ENCODE measurements around the gene SLX4IP.

Gene SLX4IP

GRCh38 chr20:10531848-10532247 is 96.7 kb downstream of the SLX4IP start:
- no peak for TF ChIP-seq REST (IDR thresholded peaks at IDR 0.05; ENCODE audit: insufficient read depth in 1 of 2, low read depth in 2 of 2, low read length in 2 of 2)
- TF ChIP-seq TAF1 (IDR thresholded peaks at IDR 0.05; ENCODE audit: borderline replicate concordance, insufficient read depth, low read length): no peak
- no peak for TF ChIP-seq FOXP2 (optimal IDR thresholded peaks at IDR 0.05; ENCODE audit: borderline replicate concordance, extremely low read depth, extremely low read length, insufficient read depth)
- no peak for TF ChIP-seq SIN3A (IDR thresholded peaks at IDR 0.05; ENCODE audit: borderline replicate concordance, insufficient read depth, low read length)

DNA sequence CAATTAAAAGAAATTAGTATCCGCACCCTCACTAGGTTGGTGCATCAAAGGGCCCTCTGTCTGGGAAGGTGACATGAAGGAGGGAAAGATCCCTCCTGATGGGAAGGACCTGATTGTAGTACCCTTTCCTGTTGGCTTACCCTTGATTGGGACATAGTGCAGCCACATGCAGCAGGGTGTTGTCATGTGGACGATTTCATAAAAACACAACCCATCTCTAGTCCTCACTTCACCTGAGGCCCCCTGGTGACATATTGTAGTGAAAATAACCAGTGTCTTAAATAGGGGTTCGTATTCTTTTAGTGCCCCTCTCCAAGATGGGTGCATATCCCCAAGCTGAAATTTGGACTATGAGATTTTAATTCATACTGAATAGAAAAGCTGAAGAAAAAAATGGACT is 97.3 kb downstream of the SLX4IP start:
- TF ChIP-seq POLR2AphosphoS5 (IDR thresholded peaks at IDR 0.05; ENCODE audit: low read depth, low read length): no peak
- no peak for TF ChIP-seq TAF1 (IDR thresholded peaks at IDR 0.05; ENCODE audit: borderline replicate concordance, insufficient read depth, low read length)
- no peak for TF ChIP-seq SIN3A (IDR thresholded peaks at IDR 0.05; ENCODE audit: borderline replicate concordance, insufficient read depth, low read length)
- TF ChIP-seq REST (IDR thresholded peaks at IDR 0.05; ENCODE audit: insufficient read depth in 1 of 2, low read depth in 2 of 2, low read length in 2 of 2): no peak
- no peak for TF ChIP-seq FOXP2 (optimal IDR thresholded peaks at IDR 0.05; ENCODE audit: borderline replicate concordance, extremely low read depth, extremely low read length, insufficient read depth)

DNA sequence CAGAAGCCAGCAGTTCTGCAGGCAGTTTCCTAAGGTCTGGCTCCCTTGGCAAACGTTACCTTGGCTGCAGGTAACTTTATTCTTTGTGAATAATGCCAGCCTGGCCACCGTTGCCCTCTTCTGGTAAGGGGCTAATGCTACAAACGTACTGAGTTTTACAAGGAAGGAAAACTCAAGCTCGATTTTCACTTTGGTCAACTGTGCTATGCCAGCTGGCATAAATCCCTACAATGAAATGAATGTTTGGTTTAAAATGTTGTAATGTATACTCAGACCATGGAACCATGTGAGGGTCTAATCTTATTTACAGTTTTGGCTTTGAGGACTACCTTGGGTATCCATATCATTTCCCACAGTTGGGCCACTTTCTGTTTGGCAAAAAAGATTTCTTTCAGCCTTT is 101.4 kb downstream of the SLX4IP start:
- TF ChIP-seq TAF1 (IDR thresholded peaks at IDR 0.05; ENCODE audit: borderline replicate concordance, insufficient read depth, low read length) (no peak), SIN3A (IDR thresholded peaks at IDR 0.05; ENCODE audit: borderline replicate concordance, insufficient read depth, low read length) (no peak), REST (IDR thresholded peaks at IDR 0.05; ENCODE audit: insufficient read depth in 1 of 2, low read depth in 2 of 2, low read length in 2 of 2) (no peak), FOXP2 (optimal IDR thresholded peaks at IDR 0.05; ENCODE audit: borderline replicate concordance, extremely low read depth, extremely low read length, insufficient read depth) (no peak), POLR2AphosphoS5 (IDR thresholded peaks at IDR 0.05; ENCODE audit: low read depth, low read length) (no peak)

DNA sequence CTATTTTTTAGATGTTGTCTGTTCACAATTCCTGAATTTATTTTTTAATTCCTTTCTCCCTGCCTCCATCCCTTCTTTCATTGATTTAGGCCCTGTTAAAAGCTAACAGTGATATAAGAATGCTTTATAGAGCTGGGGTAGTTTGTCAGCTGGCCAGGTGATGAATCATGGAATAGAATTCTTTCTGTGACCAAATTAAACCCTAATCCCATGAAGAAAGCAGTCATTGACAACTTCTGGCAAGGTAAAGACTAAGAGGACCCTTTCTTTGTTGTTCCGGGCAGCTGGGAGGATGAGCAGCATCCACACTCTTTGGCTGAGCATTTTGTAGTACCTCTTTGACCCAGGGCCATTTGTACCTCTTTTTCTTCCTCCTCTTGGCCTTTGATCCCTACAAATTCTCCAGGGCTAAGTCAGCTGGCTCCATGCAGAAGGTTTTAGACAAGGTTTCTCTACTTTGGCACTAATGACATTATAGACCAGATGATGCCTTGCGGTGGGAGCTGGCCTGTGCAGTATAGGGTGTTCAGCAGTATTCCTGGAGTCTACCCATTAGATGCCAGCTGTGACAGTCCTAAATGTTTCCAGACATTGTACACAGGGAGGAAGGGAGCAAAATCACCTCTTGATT is 102.9 kb downstream of the SLX4IP start:
- TF ChIP-seq SIN3A (IDR thresholded peaks at IDR 0.05; ENCODE audit: borderline replicate concordance, insufficient read depth, low read length): no peak
- no peak for TF ChIP-seq POLR2AphosphoS5 (IDR thresholded peaks at IDR 0.05; ENCODE audit: low read depth, low read length)
- no peak for TF ChIP-seq REST (IDR thresholded peaks at IDR 0.05; ENCODE audit: insufficient read depth in 1 of 2, low read depth in 2 of 2, low read length in 2 of 2)
- no peak for TF ChIP-seq FOXP2 (optimal IDR thresholded peaks at IDR 0.05; ENCODE audit: borderline replicate concordance, extremely low read depth, extremely low read length, insufficient read depth)
- TF ChIP-seq TAF1 (IDR thresholded peaks at IDR 0.05; ENCODE audit: borderline replicate concordance, insufficient read depth, low read length): no peak

GRCh38 chr20:10538768-10539167 is 103.7 kb downstream of the SLX4IP start:
- TF ChIP-seq POLR2AphosphoS5 (IDR thresholded peaks at IDR 0.05; ENCODE audit: low read depth, low read length): no peak
- TF ChIP-seq REST (IDR thresholded peaks at IDR 0.05; ENCODE audit: insufficient read depth in 1 of 2, low read depth in 2 of 2, low read length in 2 of 2): no peak
- TF ChIP-seq FOXP2 (optimal IDR thresholded peaks at IDR 0.05; ENCODE audit: borderline replicate concordance, extremely low read depth, extremely low read length, insufficient read depth): no peak
- TF ChIP-seq TAF1 (IDR thresholded peaks at IDR 0.05; ENCODE audit: borderline replicate concordance, insufficient read depth, low read length): no peak
- no peak for TF ChIP-seq SIN3A (IDR thresholded peaks at IDR 0.05; ENCODE audit: borderline replicate concordance, insufficient read depth, low read length)

Measured in PFSK-1 (cell line).